Fibroblast of the aortic adventitia (primary cell): ENCODE data around the gene ANKRD61. TPM values are rescaled to one million over a fixed set of nuclear protein-coding genes. Genes with fewer than 3 reads are reported as not detected.
"Not testable (repeated sequence)": the region's sequence is repeated elsewhere in the genome, so short reads cannot be mapped to it uniquely, and the experiment has no call there.

ENCODE experiments used
- DNase-seq: peaks from one replicate; pipeline ENCODE4 v3.0.0-alpha.2; 2010; ENCODE audit warnings: low read depth
- H3K4me3 ChIP-seq: 2 replicates; pipeline ENCODE4 v1.5.1; 2011; ENCODE audit warnings: low read depth, mild to moderate bottlenecking, control low read depth, low read length, moderate library complexity
- total RNA-seq: library from RNA; depleted of rRNA; stranded (reverse); fragments of >200 nt; gene quantifications from 2 replicates; pipeline ENCODE4 v1.2.3, GENCODE V29; 2012; ENCODE audit warnings: low replicate concordance
- TF ChIP-seq, protein P1 (sequence below): IDR thresholded peaks from 2 replicates; pipeline ENCODE4 v1.5.1; 2011; ENCODE audit warnings: mild to moderate bottlenecking, low read length, control low read depth, inconsistent platforms; ENCODE audit not compliant: insufficient read depth

Gene ANKRD61
- total RNA-seq, 1 donor: not detected

DNA sequence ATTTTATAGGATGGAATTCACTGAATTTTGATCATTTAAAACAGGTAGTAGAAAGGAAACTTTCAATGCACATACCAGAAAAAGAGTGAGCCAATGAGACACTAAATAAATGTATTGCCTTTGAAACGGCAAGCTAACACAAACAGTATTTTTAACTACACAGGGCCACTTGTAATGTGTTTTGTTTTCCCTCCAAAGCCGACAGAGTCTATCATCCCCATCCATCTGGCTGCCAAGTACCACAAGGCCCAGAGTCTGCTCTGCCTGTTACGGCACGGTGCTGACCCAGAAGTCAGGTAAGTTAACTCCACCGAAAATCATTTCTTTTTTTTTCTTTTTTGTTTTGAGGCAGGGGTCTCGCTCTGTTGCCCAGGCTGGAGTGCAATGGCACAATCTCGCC lies 1.5 kb downstream of the ANKRD61 start:
- no peak for DNase-seq
- H3K4me3 ChIP-seq: no peak overlapping the region
- TF ChIP-seq, protein P1, sequence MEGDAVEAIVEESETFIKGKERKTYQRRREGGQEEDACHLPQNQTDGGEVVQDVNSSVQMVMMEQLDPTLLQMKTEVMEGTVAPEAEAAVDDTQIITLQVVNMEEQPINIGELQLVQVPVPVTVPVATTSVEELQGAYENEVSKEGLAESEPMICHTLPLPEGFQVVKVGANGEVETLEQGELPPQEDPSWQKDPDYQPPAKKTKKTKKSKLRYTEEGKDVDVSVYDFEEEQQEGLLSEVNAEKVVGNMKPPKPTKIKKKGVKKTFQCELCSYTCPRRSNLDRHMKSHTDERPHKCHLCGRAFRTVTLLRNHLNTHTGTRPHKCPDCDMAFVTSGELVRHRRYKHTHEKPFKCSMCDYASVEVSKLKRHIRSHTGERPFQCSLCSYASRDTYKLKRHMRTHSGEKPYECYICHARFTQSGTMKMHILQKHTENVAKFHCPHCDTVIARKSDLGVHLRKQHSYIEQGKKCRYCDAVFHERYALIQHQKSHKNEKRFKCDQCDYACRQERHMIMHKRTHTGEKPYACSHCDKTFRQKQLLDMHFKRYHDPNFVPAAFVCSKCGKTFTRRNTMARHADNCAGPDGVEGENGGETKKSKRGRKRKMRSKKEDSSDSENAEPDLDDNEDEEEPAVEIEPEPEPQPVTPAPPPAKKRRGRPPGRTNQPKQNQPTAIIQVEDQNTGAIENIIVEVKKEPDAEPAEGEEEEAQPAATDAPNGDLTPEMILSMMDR: no peak

DNA sequence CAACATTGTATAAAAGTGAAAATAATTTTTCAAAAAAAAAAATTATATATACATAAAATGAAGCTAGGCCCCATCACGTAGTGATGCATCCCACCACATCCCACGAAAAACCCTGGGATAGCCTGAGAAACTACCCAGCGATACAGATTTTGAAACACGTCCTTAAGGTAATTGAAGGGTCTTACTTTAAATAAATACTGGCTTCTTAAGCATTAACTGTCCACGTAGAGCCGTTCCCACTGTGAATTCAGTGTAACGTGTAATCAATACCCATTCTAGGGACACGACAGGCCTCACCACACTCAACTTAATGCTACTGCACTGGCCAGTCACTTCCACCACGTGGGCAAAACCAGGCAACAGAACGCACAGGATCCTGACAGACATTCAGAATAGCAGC lies 4.0 kb downstream of the ANKRD61 start:
- TF ChIP-seq, protein P1: no peak
- DNase-seq: no peak
- H3K4me3 ChIP-seq: no peak overlapping the region

DNA sequence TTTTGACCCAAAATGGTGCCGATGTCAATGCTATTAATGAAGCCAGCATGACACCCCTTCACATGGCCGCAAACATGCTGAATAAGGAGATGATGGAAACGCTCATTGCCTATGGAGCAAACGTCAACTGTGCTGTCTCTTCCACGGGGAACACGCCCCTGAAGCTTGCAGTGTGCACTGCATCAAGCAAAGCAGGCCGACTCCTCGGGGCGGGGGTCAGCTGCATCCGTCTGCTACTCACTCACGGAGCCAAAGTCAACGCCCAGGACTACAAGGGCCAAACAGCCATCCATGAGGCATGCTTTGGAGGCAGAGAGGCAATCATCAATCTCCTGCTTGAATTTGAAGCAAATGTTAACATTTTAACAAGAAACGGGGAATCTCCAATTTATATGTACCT lies 4.5 kb downstream of the ANKRD61 start:
- DNase-seq: no peak
- no peak overlapping the region for H3K4me3 ChIP-seq
- TF ChIP-seq, protein P1: no peak

DNA sequence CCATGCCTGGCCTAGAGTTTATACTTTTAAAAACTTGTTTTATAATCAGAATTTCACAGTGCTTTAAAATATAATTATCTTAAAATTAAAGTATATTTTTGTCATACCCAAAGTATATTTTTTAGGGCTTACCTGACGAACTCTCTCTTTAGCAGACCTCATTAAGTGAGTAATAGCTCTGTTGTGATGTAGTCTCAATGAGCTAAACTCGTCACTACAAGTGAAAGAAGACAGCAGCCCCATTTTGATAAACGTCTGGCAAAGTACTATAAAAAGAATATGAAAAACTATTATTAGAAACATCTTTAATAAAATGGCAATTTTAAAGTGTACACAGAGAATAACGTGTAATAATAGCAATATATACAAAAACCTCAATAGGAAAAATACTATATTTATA lies 18.6 kb downstream of the ANKRD61 start:
- TF ChIP-seq, protein P1: no peak
- no peak for DNase-seq
- H3K4me3 ChIP-seq: no peak overlapping the region

DNA sequence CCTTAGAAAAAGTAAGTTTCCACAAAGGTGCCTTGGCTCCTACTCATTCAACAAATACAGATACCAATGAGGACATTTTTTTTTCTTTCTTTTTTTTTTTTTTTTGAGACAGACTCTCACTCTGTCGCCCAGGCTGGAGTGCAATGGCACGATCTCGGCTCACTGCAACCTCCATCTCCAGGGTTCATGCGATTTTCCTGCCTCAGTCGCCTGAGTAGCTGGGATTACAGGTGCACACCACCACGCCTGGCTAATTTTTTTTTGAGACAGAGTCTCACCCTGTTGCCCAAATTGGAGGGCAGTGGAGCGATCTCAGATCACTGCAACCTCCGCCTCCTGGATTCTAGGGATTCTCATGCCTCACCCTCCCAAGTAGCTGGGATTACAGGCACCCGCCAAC lies 20.0 kb downstream of the ANKRD61 start:
- DNase-seq, H3K4me3 ChIP-seq: not testable (repeated sequence)

DNA sequence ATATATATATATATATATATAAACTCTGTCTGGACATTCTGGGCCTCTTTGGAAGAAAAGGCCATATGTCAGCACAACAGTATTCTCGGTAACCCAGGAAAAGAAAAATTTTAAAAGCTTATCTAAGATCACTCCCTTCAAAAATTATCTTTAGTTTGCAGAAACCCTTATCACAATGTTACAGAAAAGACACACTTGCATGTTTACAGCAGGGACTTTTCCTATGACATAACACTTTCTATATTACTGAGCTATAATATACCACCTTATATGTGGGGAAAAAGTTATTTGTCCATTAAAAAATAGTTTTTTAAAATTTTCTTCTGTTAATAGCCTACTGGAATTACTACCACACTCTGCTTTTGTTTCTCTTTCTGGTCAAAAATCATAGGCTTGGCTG lies 25.4 kb downstream of the ANKRD61 start:
- peak overlapping the region; percentile 35 for H3K4me3 ChIP-seq
- DNase-seq: no peak
- TF ChIP-seq, protein P1: no peak

DNA sequence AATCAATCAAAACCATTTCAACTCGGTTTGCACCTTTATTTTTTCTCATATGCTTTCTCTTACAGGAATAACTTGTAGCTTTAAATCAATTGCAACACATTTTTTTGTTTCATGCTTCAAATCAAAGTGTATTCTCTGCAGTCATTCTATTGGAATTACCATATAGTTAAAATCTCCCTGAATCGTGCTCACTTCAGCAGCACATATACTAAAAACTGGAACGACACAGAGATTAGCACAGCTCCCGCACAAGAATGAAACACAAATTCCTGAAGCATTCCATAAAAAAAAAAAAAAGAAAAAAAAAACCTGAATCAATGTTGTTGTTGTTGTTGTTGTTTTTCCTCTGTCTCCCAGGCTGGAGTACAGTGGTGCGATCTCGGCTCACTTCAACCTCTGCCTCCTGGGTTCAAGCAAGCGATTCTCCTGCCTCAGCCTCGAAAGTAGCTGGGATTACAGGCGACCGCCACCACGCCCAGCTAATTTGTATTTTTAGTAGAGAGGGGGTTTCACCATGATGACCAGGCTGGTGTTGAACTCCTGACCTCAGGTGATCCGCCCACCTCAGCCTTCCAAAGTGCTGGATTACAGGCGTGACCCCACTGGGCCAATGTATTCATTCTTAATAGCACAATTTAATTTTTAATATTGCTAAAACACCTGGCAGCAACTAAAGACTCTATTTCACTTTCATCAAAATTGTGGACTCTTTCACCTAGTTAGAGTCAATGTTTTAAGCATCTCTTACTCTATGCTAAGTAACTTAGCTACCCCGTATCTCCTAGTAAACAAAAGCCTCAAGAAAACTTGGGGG lies 26.3 kb downstream of the ANKRD61 start:
- TF ChIP-seq, protein P1: no peak
- peak; percentile 22 for DNase-seq
- H3K4me3 ChIP-seq: peak overlapping the region; percentile 83

DNA sequence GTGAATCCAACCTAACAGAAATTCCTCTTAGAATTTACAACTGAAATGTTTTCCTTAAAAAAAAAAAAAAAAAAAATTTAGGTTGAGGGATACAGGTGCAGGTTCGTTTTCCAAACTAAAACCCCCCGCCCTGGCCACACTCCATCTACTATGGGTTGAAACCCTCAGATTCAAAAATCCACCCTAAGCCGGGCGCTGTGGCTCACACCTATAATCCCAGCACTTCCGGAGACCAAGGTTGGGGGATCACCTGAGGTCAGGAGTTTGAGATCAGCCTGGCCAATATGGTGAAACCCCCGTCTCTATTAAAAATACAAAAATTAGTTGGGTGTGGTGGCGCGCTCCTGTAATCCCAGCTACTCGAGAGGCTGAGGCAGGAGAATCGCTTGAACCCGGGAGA lies 28.8 kb downstream of the ANKRD61 start:
- DNase-seq: not testable (repeated sequence)

More for the DNA sequence above, 28.8 kb downstream of the ANKRD61 start:
- not testable (repeated sequence) for H3K4me3 ChIP-seq
